CD4-positive, alpha-beta T cell treated with Interleukin-21 for 1 hour (primary cell): ENCODE data around the gene RSRC1.
"Not testable (repeated sequence)": the region's sequence is repeated elsewhere in the genome, so short reads cannot be mapped to it uniquely, and the experiment has no call there.

ENCODE experiments used
- DNase-seq: peaks from one replicate; pipeline ENCODE4 v3.0.0-alpha.2; 2020

Gene RSRC1

GRCh38 chr3:158134363-158134762 lies 24.5 kb downstream of the RSRC1 start:
- DNase-seq, result no peak

- DNase-seq, result no peak
Measured at GRCh38 chr3:158140396-158140795, 30.5 kb downstream of the RSRC1 start.

GRCh38 chr3:158148218-158148617 lies 38.3 kb downstream of the RSRC1 start:
- no peak for DNase-seq

- DNase-seq, result no peak
Measured at GRCh38 chr3:158152186-158152585, 42.3 kb downstream of the RSRC1 start.

GRCh38 chr3:158158969-158159368 lies 49.1 kb downstream of the RSRC1 start:
- DNase-seq, result no peak

GRCh38 chr3:158159714-158160113 lies 49.8 kb downstream of the RSRC1 start:
- DNase-seq, result no peak

GRCh38 chr3:158160958-158161357 lies 51.1 kb downstream of the RSRC1 start:
- no peak for DNase-seq

GRCh38 chr3:158165141-158165655 lies 55.3 kb downstream of the RSRC1 start:
- no peak for DNase-seq

GRCh38 chr3:158165730-158166129 lies 55.8 kb downstream of the RSRC1 start:
- DNase-seq, result no peak

GRCh38 chr3:158166223-158166622 lies 56.3 kb downstream of the RSRC1 start:
- DNase-seq, result no peak

GRCh38 chr3:158167737-158168557 lies 58.1 kb downstream of the RSRC1 start:
- peak; percentile 3 for DNase-seq

GRCh38 chr3:158169091-158169491 lies 59.2 kb downstream of the RSRC1 start:
- DNase-seq, result no peak

GRCh38 chr3:158181096-158181495 lies 71.2 kb downstream of the RSRC1 start:
- no peak for DNase-seq

- no peak for DNase-seq
Measured at GRCh38 chr3:158185711-158186110, 75.8 kb downstream of the RSRC1 start.

- DNase-seq, result no peak
Measured at GRCh38 chr3:158200955-158201354, 91.1 kb downstream of the RSRC1 start.

GRCh38 chr3:158205324-158205723 lies 95.4 kb downstream of the RSRC1 start:
- DNase-seq, result no peak

GRCh38 chr3:158205994-158206393 lies 96.1 kb downstream of the RSRC1 start:
- DNase-seq, result no peak

GRCh38 chr3:158210067-158210466 lies 100.2 kb downstream of the RSRC1 start:
- no peak for DNase-seq

- no peak for DNase-seq
Measured at GRCh38 chr3:158213461-158213860, 103.6 kb downstream of the RSRC1 start.

GRCh38 chr3:158217992-158218391 lies 108.1 kb downstream of the RSRC1 start:
- DNase-seq, result no peak

- no peak for DNase-seq
Measured at GRCh38 chr3:158220575-158220974, 110.7 kb downstream of the RSRC1 start.

GRCh38 chr3:158221426-158221825 lies 111.5 kb downstream of the RSRC1 start:
- no peak for DNase-seq

GRCh38 chr3:158226429-158226828 lies 116.5 kb downstream of the RSRC1 start:
- DNase-seq, result no peak

- not testable (repeated sequence) for DNase-seq
Measured at GRCh38 chr3:158228942-158229341, 119.1 kb downstream of the RSRC1 start.

GRCh38 chr3:158233791-158234190 lies 123.9 kb downstream of the RSRC1 start:
- no peak for DNase-seq
